A549 treated with GW870086 at 1 μM for 4 hours (cell line): Measurements from ENCODE around the gene HIGD1A. TPM values are rescaled to one million over a fixed set of nuclear protein-coding genes. Genes with fewer than 3 reads are reported as not detected.

ENCODE experiments used
- total RNA-seq: library from RNA; stranded (reverse); fragments of 200-300 nt; extraction: Qiagen RNA extraction; gene quantifications from 5 replicates; pipeline ENCODE4 v1.2.3, GENCODE V29; 2022; ENCODE audit warnings: low read depth

HIGD1A gene
- total RNA-seq = 66.9 to 98.4 TPM (median 77.9 TPM) in 5 replicates

DNA sequence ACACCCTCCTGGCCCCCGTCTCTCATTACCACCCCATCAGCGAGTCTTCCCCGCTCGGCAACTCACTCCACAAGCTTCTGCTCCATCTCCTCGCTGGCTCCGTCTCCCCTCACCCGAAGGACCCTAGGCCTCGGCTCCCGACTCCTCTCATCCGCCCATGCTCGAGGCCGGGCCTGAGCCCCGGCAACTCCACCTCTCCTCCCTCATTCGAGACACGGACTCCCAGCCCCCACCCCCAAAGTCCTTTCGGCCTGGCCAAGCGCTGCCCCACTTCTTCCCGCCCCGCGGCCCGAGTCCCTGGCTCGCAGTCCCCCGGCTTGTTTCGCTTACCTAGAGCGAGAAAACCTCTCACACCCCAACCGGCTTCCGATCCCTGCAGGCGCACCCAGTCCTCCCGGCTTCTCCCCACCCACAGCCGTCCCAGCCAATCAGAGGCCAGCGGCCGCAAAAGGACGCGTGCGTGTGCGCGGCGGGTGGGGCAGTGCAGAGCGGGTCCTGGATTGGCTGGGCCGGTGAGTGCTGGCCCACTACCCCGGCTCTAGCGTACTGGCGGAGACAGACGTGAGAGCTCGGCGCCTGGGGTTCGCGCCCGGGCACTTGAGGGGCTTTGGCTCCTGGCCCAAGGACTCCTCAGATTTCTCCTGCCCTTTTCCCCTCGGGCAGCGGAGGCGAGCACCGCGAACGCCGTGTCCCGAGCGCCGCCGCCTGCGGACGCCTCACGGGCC is at the start of gene HIGD1A:
Gene HIGD1A, minus strand, starts transcription at position 385 of the 725 bp plus-strand sequence. CDS start 10,237 bp downstream, outside the sequence.

DNA sequence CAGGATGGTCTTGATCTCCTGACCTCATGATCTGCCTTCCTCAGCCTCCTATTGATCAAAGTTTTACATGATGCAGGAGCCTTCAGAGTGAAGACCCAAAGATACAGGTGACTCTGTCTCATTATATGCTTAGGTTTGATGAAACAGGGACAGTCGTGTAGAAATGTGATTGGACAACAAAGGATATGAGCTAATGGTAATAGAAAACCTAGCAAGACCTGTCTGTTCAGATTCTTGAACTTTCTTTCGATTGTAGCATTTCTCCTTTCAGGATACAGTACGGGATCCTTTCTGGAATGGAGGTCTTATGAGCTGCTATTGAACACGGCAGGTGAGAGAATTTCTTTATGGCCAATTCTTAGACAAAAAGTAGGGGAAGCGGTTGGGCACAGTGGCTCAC is 4.9 kb upstream of the HIGD1A start, which contains the start of gene ACKR2:
Gene ACKR2, plus strand, starts transcription at position 244 of the 400 bp plus-strand sequence. CDS start 55,058 bp downstream, outside the sequence.

DNA sequence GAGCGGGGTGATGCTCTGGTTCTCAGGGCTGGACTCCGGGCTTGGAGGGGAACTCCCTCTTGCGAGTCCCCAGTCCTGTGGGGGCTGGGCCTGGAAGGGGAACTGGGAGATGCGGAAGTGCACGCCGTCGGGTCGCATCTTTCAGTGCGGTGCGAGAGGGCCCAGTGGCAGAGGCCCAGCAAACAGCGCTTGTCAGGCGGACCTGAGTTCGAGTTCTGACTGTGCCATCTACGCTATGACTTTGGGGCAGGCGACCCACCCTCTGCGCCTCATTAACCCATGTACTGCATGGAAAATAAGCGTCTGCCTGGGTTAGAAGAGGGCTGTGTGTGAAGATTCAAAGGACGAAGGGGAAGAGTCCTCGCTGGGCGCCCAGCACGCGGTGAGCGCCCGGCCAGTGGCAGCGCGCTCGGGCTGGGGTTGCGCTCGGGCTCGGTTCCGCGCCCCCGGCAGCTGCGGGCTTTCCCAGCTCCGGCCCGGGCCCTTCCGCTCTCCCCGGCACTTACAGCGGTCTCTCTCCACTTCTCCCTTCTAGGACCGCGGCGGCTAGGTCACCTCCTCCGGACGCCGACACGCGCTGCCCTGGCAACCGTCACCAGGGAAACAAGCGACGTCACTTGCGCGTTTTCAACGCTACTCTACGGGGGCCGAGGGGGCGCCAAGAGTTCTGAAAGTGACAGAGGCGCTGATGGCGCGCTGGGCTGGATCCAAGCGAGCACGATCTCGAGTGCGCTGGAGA is 31.5 kb downstream of the HIGD1A start, which contains the start of gene CCDC13:
Gene CCDC13, minus strand, starts transcription at position 584 of the 739 bp plus-strand sequence. CDS start 14,908 bp downstream, outside the sequence.

Other genes starting within 250 kb of the HIGD1A start
- gene SEC22C, start 222.5 kb downstream of the HIGD1A start, total RNA-seq = 29.7 to 35.1 TPM (median 32.8 TPM) in 5 replicates
- 15.8 to 21.8 TPM (median 18.4 TPM) in 5 replicates for gene SS18L2, start 213.6 kb downstream of the HIGD1A start, total RNA-seq
- 6.3 to 11.8 TPM (median 11.3 TPM) in 5 replicates for gene NKTR, start 203.8 kb downstream of the HIGD1A start, total RNA-seq
- 4.6 to 6.6 TPM (median 5.7 TPM) in 5 replicates for gene ZBTB47, start 150.8 kb downstream of the HIGD1A start, total RNA-seq
- gene KLHL40, start 119.0 kb downstream of the HIGD1A start, total RNA-seq = not detected in 5 replicates
- gene HHATL, start 101.7 kb downstream of the HIGD1A start, total RNA-seq = 0.31 TPM in 1 of 5 replicates, not detected in the others
- 0.41 to 0.61 TPM (median 0.46 TPM) in 5 replicates for gene CCDC13, start 31.2 kb downstream of the HIGD1A start, total RNA-seq
- 0.08 to 0.10 TPM in 2 of 5 replicates, not detected in the others for gene ACKR2, start 5.0 kb upstream of the HIGD1A start, total RNA-seq
- not detected in 5 replicates for gene CYP8B1, start 71.4 kb upstream of the HIGD1A start, total RNA-seq
- gene ZNF662, start 101.7 kb upstream of the HIGD1A start, total RNA-seq = not detected in 5 replicates
- gene GASK1A, start 174.8 kb upstream of the HIGD1A start, total RNA-seq = not detected in 5 replicates